HEK293 (cell line): ENCODE data around the gene NPAS1.
A peak's percentile ranks its signal among the peaks of the same experiment; 100 is the strongest.

Experiments used
- GFI1B ChIP-seq: fragments of 450-650 bp; formaldehyde crosslinking; IDR thresholded peaks from 2 replicates; pipeline ENCODE4 v1.5.1; 2016; ENCODE audit warnings: missing biosample characterization, missing genetic modification characterization
- KLF8 ChIP-seq: fragments of 450-650 bp; formaldehyde crosslinking; IDR thresholded peaks from 2 replicates; pipeline ENCODE4 v1.5.1; 2016; ENCODE audit warnings: missing biosample characterization, missing genetic modification characterization
- SCRT1 ChIP-seq: fragments of 450-650 bp; formaldehyde crosslinking; IDR thresholded peaks from 2 replicates; pipeline ENCODE4 v1.5.1; 2016; ENCODE audit warnings: missing biosample characterization, missing genetic modification characterization, borderline replicate concordance
- ZBTB26 ChIP-seq: fragments of 450-650 bp; formaldehyde crosslinking; optimal IDR thresholded peaks from 2 replicates; pipeline ENCODE3; 2016; ENCODE audit warnings: missing biosample characterization, mild to moderate bottlenecking, missing genetic modification characterization
- ZFP37 ChIP-seq: fragments of 450-650 bp; formaldehyde crosslinking; IDR thresholded peaks from 2 replicates; pipeline ENCODE4 v1.5.1; 2016; ENCODE audit warnings: missing biosample characterization, missing genetic modification characterization
- ZIC2 ChIP-seq: fragments of 450-650 bp; formaldehyde crosslinking; IDR thresholded peaks from 2 replicates; pipeline ENCODE4 v1.5.1; 2016; ENCODE audit warnings: missing biosample characterization, missing genetic modification characterization
- ZNF132 ChIP-seq: fragments of 450-650 bp; formaldehyde crosslinking; IDR thresholded peaks from 2 replicates; pipeline ENCODE4 v1.5.1; 2017; ENCODE audit warnings: missing biosample characterization, missing genetic modification characterization, borderline replicate concordance
- ZNF133 ChIP-seq: fragments of 450-650 bp; formaldehyde crosslinking; IDR thresholded peaks from 2 replicates; pipeline ENCODE4 v1.5.1; 2016; ENCODE audit warnings: missing biosample characterization, missing genetic modification characterization
- ZNF140 ChIP-seq: fragments of 450-650 bp; formaldehyde crosslinking; IDR thresholded peaks from 2 replicates; pipeline ENCODE4 v1.5.1; 2016; ENCODE audit warnings: missing biosample characterization, missing genetic modification characterization
- ZNF146 ChIP-seq: fragments of 450-650 bp; formaldehyde crosslinking; IDR thresholded peaks from 2 replicates; pipeline ENCODE4 v1.5.1; 2016; ENCODE audit warnings: missing biosample characterization, missing genetic modification characterization
- ZNF16 ChIP-seq: fragments of 450-650 bp; formaldehyde crosslinking; IDR thresholded peaks from 2 replicates; pipeline ENCODE4 v1.5.1; 2016; ENCODE audit warnings: low read depth, missing biosample characterization, missing genetic modification characterization
- ZNF169 ChIP-seq: fragments of 450-650 bp; formaldehyde crosslinking; IDR thresholded peaks from 2 replicates; pipeline ENCODE4 v1.5.1; 2016; ENCODE audit warnings: missing biosample characterization, missing genetic modification characterization
- ZNF2 ChIP-seq: fragments of 450-650 bp; formaldehyde crosslinking; IDR thresholded peaks from 2 replicates; pipeline ENCODE4 v1.5.1; 2016; ENCODE audit warnings: missing biosample characterization, missing genetic modification characterization
- ZNF24 ChIP-seq: fragments of 450-650 bp; formaldehyde crosslinking; IDR thresholded peaks from 2 replicates; pipeline ENCODE4 v1.5.1; 2016; ENCODE audit warnings: missing biosample characterization, missing genetic modification characterization
- ZNF302 ChIP-seq: fragments of 450-650 bp; formaldehyde crosslinking; IDR thresholded peaks from 2 replicates; pipeline ENCODE4 v1.5.1; 2016; ENCODE audit warnings: missing biosample characterization, missing genetic modification characterization, low read depth
- ZNF501 ChIP-seq: fragments of 450-650 bp; formaldehyde crosslinking; IDR thresholded peaks from 2 replicates; pipeline ENCODE4 v1.5.1; 2016; ENCODE audit warnings: missing biosample characterization, missing genetic modification characterization
- ZNF670 ChIP-seq: fragments of 450-650 bp; formaldehyde crosslinking; IDR thresholded peaks from 2 replicates; pipeline ENCODE4 v1.5.1; 2016; ENCODE audit warnings: missing biosample characterization, missing genetic modification characterization, low read depth
- ZNF677 ChIP-seq: fragments of 450-650 bp; IDR thresholded peaks from 2 replicates; pipeline ENCODE4 v1.5.0; 2018; ENCODE audit warnings: missing biosample characterization, mild to moderate bottlenecking, missing genetic modification characterization, moderate library complexity
- ZNF707 ChIP-seq: fragments of 450-650 bp; formaldehyde crosslinking; IDR thresholded peaks from 2 replicates; pipeline ENCODE4 v1.5.1; 2016; ENCODE audit warnings: missing biosample characterization, missing genetic modification characterization
- ZNF843 ChIP-seq: fragments of 450-650 bp; formaldehyde crosslinking; IDR thresholded peaks from 2 replicates; pipeline ENCODE4 v1.5.1; 2016; ENCODE audit warnings: missing biosample characterization, missing genetic modification characterization
- ZSCAN23 ChIP-seq: fragments of 450-650 bp; formaldehyde crosslinking; IDR thresholded peaks from 2 replicates; pipeline ENCODE4 v1.5.1; 2016; ENCODE audit warnings: missing biosample characterization, missing genetic modification characterization
- TF ChIP-seq, protein P1 (sequence below): fragments of 450-650 bp; formaldehyde crosslinking; IDR thresholded peaks from 2 replicates; pipeline ENCODE4 v1.5.1; 2016; ENCODE audit warnings: missing biosample characterization, missing genetic modification characterization
- TF ChIP-seq, protein P2 (sequence below): fragments of 450-650 bp; formaldehyde crosslinking; IDR thresholded peaks from 2 replicates; pipeline ENCODE4 v1.5.1; 2016; ENCODE audit warnings: missing biosample characterization, missing genetic modification characterization, borderline replicate concordance
- TF ChIP-seq, protein P3 (sequence below): fragments of 450-650 bp; formaldehyde crosslinking; IDR thresholded peaks from 2 replicates; pipeline ENCODE4 v1.5.1; 2016; ENCODE audit warnings: missing biosample characterization, missing genetic modification characterization
- TF ChIP-seq, protein P4 (sequence below): fragments of 450-650 bp; formaldehyde crosslinking; IDR thresholded peaks from 2 replicates; pipeline ENCODE4 v1.5.1; 2016; ENCODE audit warnings: missing biosample characterization, missing genetic modification characterization
- TF ChIP-seq, protein P5 (sequence below): fragments of 450-650 bp; formaldehyde crosslinking; IDR thresholded peaks from 2 replicates; pipeline ENCODE4; 2016; ENCODE audit warnings: missing biosample characterization, missing genetic modification characterization

The NPAS1 gene

DNA sequence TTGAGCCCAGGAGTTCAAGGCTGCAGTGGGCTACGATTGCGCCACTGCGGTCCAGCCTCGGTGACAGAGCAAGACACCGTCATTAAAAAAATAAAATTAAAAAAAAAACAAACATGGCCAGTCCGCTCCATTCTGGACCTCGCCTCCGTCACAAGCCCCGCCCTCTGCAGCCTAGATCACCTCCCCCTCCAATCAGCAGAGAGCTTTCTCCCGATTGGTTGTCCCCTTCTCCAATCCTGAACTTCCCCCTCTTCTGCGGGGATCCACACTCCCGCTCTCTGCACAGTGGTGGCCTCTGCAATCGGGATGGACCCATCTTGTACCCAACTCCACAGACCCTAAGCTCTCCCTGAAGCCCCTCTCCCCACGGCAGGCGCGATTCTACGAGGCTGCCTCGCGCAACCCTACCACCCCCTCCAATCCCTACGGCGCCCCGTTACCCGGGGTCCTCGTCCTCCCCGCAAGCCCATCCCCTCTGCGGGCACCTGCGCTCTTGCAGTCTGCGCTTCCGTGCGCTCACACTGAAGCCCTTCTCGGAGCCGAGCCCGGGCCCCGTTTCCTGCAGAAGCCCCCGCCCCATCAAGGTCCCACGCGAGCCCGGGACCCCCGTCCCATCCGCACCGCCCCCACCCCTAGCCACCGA, 28.2 kb downstream of the NPAS1 start (continued):
- TF ChIP-seq ZNF707 (tag by site-specific recombination): no peak
- no peak for TF ChIP-seq ZNF16
- TF ChIP-seq ZNF677 (tag by site-specific recombination): no peak
- TF ChIP-seq ZNF146 (tag by site-specific recombination): no peak
- TF ChIP-seq ZFP37 (tag by site-specific recombination): peak; percentile 57; the same call in 1 of the 2 replicates
- TF ChIP-seq ZNF24 (tag by site-specific recombination): 0 out of 2 replicates have a peak, but pooled peaks have one; percentile 37
- TF ChIP-seq ZNF140 (tag by site-specific recombination): no peak
- no peak for TF ChIP-seq SCRT1 (tag by site-specific recombination)
- TF ChIP-seq ZNF169: 0 out of 2 replicates have a peak, but pooled peaks have one; percentile 13
- TF ChIP-seq ZNF302 (tag by site-specific recombination): no peak
- peak; percentile 72; the same call in 1 of the 2 replicates for TF ChIP-seq ZNF501
- TF ChIP-seq ZSCAN23: peak; percentile 28; the same call in 1 of the 2 replicates
- TF ChIP-seq ZNF843 (tag by site-specific recombination): peak; percentile 51; the same call in 1 of the 2 replicates
- no peak for TF ChIP-seq ZNF132 (tag by site-specific recombination)
- TF ChIP-seq, protein P1, sequence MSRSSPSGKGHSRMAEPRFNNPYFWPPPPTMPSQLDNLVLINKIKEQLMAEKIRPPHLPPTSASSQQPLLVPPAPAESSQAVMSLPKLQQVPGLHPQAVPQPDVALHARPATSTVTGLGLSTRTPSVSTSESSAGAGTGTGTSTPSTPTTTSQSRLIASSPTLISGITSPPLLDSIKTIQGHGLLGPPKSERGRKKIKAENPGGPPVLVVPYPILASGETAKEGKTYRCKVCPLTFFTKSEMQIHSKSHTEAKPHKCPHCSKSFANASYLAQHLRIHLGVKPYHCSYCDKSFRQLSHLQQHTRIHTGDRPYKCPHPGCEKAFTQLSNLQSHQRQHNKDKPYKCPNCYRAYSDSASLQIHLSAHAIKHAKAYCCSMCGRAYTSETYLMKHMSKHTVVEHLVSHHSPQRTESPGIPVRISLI (tag by site-specific recombination): peak; percentile 95
- TF ChIP-seq, protein P2, sequence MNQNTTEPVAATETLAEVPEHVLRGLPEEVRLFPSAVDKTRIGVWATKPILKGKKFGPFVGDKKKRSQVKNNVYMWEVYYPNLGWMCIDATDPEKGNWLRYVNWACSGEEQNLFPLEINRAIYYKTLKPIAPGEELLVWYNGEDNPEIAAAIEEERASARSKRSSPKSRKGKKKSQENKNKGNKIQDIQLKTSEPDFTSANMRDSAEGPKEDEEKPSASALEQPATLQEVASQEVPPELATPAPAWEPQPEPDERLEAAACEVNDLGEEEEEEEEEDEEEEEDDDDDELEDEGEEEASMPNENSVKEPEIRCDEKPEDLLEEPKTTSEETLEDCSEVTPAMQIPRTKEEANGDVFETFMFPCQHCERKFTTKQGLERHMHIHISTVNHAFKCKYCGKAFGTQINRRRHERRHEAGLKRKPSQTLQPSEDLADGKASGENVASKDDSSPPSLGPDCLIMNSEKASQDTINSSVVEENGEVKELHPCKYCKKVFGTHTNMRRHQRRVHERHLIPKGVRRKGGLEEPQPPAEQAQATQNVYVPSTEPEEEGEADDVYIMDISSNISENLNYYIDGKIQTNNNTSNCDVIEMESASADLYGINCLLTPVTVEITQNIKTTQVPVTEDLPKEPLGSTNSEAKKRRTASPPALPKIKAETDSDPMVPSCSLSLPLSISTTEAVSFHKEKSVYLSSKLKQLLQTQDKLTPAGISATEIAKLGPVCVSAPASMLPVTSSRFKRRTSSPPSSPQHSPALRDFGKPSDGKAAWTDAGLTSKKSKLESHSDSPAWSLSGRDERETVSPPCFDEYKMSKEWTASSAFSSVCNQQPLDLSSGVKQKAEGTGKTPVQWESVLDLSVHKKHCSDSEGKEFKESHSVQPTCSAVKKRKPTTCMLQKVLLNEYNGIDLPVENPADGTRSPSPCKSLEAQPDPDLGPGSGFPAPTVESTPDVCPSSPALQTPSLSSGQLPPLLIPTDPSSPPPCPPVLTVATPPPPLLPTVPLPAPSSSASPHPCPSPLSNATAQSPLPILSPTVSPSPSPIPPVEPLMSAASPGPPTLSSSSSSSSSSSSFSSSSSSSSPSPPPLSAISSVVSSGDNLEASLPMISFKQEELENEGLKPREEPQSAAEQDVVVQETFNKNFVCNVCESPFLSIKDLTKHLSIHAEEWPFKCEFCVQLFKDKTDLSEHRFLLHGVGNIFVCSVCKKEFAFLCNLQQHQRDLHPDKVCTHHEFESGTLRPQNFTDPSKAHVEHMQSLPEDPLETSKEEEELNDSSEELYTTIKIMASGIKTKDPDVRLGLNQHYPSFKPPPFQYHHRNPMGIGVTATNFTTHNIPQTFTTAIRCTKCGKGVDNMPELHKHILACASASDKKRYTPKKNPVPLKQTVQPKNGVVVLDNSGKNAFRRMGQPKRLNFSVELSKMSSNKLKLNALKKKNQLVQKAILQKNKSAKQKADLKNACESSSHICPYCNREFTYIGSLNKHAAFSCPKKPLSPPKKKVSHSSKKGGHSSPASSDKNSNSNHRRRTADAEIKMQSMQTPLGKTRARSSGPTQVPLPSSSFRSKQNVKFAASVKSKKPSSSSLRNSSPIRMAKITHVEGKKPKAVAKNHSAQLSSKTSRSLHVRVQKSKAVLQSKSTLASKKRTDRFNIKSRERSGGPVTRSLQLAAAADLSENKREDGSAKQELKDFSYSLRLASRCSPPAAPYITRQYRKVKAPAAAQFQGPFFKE (tag by site-specific recombination): no peak
- TF ChIP-seq ZNF2: 0 out of 2 replicates have a peak, but pooled peaks have one; percentile 38
- peak; percentile 49 for TF ChIP-seq ZIC2 (tag by site-specific recombination)
- peak; percentile 64 for TF ChIP-seq KLF8 (tag by site-specific recombination)
- TF ChIP-seq, protein P3, sequence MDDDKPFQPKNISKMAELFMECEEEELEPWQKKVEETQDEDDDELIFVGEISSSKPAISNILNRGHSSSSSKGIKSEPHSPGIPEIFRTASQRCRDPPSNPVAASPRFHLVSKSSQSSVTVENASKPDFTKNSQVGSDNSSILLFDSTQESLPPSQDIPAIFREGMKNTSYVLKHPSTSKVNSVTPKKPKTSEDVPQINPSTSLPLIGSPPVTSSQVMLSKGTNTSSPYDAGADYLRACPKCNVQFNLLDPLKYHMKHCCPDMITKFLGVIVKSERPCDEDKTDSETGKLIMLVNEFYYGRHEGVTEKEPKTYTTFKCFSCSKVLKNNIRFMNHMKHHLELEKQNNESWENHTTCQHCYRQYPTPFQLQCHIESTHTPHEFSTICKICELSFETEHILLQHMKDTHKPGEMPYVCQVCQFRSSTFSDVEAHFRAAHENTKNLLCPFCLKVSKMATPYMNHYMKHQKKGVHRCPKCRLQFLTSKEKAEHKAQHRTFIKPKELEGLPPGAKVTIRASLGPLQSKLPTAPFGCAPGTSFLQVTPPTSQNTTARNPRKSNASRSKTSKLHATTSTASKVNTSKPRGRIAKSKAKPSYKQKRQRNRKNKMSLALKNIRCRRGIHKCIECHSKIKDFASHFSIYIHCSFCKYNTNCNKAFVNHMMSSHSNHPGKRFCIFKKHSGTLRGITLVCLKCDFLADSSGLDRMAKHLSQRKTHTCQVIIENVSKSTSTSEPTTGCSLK (tag by site-specific recombination): no peak
- TF ChIP-seq, protein P4, sequence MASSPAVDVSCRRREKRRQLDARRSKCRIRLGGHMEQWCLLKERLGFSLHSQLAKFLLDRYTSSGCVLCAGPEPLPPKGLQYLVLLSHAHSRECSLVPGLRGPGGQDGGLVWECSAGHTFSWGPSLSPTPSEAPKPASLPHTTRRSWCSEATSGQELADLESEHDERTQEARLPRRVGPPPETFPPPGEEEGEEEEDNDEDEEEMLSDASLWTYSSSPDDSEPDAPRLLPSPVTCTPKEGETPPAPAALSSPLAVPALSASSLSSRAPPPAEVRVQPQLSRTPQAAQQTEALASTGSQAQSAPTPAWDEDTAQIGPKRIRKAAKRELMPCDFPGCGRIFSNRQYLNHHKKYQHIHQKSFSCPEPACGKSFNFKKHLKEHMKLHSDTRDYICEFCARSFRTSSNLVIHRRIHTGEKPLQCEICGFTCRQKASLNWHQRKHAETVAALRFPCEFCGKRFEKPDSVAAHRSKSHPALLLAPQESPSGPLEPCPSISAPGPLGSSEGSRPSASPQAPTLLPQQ: peak; percentile 84
- TF ChIP-seq, protein P5, sequence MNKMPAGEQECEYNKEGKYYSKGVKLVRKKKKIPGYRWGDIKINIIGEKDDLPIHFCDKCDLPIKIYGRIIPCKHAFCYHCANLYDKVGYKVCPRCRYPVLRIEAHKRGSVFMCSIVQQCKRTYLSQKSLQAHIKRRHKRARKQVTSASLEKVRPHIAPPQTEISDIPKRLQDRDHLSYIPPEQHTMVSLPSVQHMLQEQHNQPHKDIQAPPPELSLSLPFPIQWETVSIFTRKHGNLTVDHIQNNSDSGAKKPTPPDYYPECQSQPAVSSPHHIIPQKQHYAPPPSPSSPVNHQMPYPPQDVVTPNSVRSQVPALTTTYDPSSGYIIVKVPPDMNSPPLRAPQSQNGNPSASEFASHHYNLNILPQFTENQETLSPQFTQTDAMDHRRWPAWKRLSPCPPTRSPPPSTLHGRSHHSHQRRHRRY (tag by site-specific recombination): no peak
- peak; percentile 51 for TF ChIP-seq ZBTB26 (tag by site-specific recombination)
- TF ChIP-seq ZNF133 (tag by site-specific recombination): no peak
- TF ChIP-seq ZNF670: no peak
- 0 out of 2 replicates have a peak, but pooled peaks have one; percentile 36 for TF ChIP-seq GFI1B (tag by site-specific recombination)
